Activated CD4-positive, alpha-beta T cell treated with anti-CD3 and anti-CD28 coated beads, Interleukin-2, amount 10 ng/mL, durations not matched to agents 7 days and 5 days (primary cell): Measurements from ENCODE around the gene KCNA3. TPM values are rescaled to one million over a fixed set of nuclear protein-coding genes. Genes with fewer than 3 reads are reported as not detected.
A peak's percentile ranks its signal among the peaks of the same experiment; 100 is the strongest.

ENCODE experiments used
- CTCF ChIA-PET: fragments of 350-600 bp; sonication (Branson Sonifier 250); formaldehyde crosslinking; loops from one replicate; lab custom pipeline; 2021; ENCODE audit warnings: antibody characterized with exemption; lab: Charles Lee
- POLR2A ChIA-PET: fragments of 350-600 bp; sonication (Branson Sonifier 250); formaldehyde crosslinking; loops from one replicate; lab custom pipeline; 2021; ENCODE audit warnings: antibody characterized with exemption; lab: Charles Lee
- DNase-seq: peaks from one replicate; pipeline ENCODE4 v3.0.0-alpha.2; 2020
- H3K27ac Mint-ChIP-seq: one replicate; pipeline ENCODE4 v1.8.0; 2021; ENCODE audit warnings: mild to moderate bottlenecking, moderate library complexity, mixed read lengths
- H3K27me3 Mint-ChIP-seq: one replicate; pipeline ENCODE4 v1.8.0; 2021; ENCODE audit warnings: mixed read lengths
- H3K36me3 Mint-ChIP-seq: one replicate; pipeline ENCODE4 v1.8.0; 2021; ENCODE audit warnings: low read depth, mixed read lengths
- H3K4me1 Mint-ChIP-seq: one replicate; pipeline ENCODE4 v1.8.0; 2021; ENCODE audit warnings: mixed read lengths
- H3K4me3 Mint-ChIP-seq: one replicate; pipeline ENCODE4 v1.8.0; 2021; ENCODE audit warnings: mild to moderate bottlenecking, moderate library complexity, mixed read lengths
- H3K9me3 Mint-ChIP-seq: one replicate; pipeline ENCODE4 v1.8.0; 2021; ENCODE audit warnings: mixed read lengths
- total RNA-seq, 2 experiments: library from RNA; stranded (reverse); gene quantifications; one replicate each; pipeline ENCODE4 v1.2.3, GENCODE V29; 2021

The KCNA3 gene
- total RNA-seq, 2 experiments from 2014 or later, result 67.0 to 73.3 TPM

DNA sequence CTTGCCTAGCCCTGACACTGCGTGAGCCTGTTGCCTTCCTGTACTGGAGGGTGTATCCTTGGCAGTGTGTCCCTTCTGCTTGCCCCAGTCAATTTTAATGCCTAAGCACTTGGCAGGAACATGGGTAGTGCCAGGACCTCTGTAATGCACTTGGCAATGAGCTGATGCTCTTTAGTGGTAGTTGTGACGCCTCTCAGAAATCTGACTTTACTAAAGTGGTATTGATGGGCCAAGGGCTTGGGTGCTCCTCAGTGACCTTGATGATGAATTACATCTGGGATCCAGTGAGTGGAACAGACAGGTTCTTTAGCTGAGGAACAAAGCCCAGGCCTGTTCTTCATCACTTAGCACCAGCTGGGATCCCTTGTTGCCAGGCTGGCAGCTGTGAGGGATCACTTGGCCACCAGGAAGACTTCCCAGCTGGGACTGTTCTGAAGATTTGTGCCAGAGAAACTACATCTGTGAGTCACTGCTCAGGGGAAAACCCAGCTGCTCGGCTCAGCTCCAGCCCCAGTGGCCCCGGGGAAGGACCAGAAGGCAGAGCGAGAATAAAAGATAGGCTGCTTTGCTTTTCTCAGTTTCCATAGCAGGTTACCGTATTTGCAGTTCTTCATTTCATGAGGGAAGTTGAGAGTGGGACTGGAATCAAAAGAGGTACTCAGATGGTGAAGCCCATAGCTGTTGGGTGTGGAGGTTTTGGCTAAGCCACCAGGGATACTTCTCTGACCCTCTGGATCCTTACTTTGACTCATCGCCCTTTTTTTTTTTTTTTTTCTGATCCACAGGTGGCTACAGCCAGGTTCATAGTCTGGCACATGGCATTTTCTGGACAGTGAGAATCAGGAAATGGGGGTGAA is 40.1 kb downstream of the KCNA3 start:
- no peaks in the 10 kb centered on the region for H3K27me3 Mint-ChIP-seq
- DNase-seq, result peak; percentile 50
- H3K27ac Mint-ChIP-seq, result peak overlapping the region; percentile 88
- H3K36me3 Mint-ChIP-seq, result peaks cover 11% of the 10 kb centered on the region
- H3K4me3 Mint-ChIP-seq, result peak overlapping the region; percentile 53
- H3K9me3 Mint-ChIP-seq, result peaks cover 7% of the 10 kb centered on the region
- H3K4me1 Mint-ChIP-seq, result peaks cover 27% of the 10 kb centered on the region
- CTCF ChIA-PET, result interaction anchor here (0.7 to 11.9 kb wide), 9 partner anchors 11 to 739 kb away, joined by 3 to 141 read pairs (median 5); no protein-coding TSS in a partner anchor
- POLR2A ChIA-PET, result interaction anchor here (0.7 to 1.2 kb wide), 3 partner anchors 10 to 15 kb away, joined by 3 to 5 read pairs (median 4); no protein-coding TSS in a partner anchor

DNA sequence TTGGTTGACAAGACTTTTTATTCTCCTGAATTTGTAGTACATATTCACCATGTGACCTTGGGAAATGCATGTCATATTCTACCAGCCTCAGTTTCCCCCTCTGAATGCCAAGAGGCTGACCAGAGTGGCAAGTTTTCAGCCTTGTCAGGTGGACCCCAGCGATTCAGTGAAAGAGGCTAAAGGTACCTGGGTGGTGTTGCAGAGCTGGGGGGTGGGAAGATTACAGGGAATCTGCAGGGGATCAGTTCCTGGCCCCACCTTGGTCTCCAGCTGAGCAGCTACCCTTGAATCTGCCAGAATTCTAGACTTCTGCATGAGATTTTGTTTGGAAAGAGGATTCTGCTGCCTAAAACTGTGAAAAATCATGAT is 40.7 kb downstream of the KCNA3 start:
- Mint-ChIP-seq H3K4me1 (peaks cover 26% of the 10 kb centered on the region), H3K27me3 (no peaks in the 10 kb centered on the region), H3K27ac (peak overlapping the region; percentile 88), H3K4me3 (no peak overlapping the region), H3K9me3 (peaks cover 3% of the 10 kb centered on the region), H3K36me3 (peaks cover 11% of the 10 kb centered on the region)
- no peak for DNase-seq
- POLR2A ChIA-PET, result no interaction called here
- CTCF ChIA-PET, result interaction anchor here (0.7 to 11.9 kb wide), 7 partner anchors 11 to 296 kb away, joined by 3 to 141 read pairs (median 5); no protein-coding TSS in a partner anchor

DNA sequence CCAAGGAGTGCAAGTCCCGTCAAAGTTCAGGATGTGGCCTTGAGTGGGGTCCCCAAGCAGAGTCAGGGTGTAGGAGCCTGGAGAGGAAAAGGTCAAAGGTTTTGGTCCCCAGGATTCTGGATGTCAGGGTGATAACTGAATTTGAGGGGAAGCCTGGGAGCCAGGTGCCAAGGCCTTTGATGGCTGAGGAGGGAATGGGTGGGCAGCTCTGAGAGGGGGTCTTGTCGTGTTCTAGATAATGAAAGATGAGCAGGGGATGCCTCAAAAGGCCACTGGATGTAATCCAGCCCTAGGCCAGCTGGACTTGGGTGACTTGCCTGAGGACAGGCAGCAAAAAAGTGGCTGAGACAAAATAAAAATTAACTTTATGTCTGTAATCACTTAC is 41.1 kb downstream of the KCNA3 start:
- no peak for DNase-seq
- peaks cover 25% of the 10 kb centered on the region for H3K4me1 Mint-ChIP-seq
- ChIA-PET CTCF (interaction anchor here (0.7 to 11.9 kb wide), 5 partner anchors 12 to 148 kb away, joined by 3 to 141 read pairs (median 13); no protein-coding TSS in a partner anchor), POLR2A (no interaction called here)
- peak overlapping the region; percentile 82 for H3K27ac Mint-ChIP-seq
- peaks cover 9% of the 10 kb centered on the region for H3K36me3 Mint-ChIP-seq
- no peak overlapping the region for H3K4me3 Mint-ChIP-seq
- H3K9me3 Mint-ChIP-seq, result peaks cover 3% of the 10 kb centered on the region
- H3K27me3 Mint-ChIP-seq, result no peaks in the 10 kb centered on the region

DNA sequence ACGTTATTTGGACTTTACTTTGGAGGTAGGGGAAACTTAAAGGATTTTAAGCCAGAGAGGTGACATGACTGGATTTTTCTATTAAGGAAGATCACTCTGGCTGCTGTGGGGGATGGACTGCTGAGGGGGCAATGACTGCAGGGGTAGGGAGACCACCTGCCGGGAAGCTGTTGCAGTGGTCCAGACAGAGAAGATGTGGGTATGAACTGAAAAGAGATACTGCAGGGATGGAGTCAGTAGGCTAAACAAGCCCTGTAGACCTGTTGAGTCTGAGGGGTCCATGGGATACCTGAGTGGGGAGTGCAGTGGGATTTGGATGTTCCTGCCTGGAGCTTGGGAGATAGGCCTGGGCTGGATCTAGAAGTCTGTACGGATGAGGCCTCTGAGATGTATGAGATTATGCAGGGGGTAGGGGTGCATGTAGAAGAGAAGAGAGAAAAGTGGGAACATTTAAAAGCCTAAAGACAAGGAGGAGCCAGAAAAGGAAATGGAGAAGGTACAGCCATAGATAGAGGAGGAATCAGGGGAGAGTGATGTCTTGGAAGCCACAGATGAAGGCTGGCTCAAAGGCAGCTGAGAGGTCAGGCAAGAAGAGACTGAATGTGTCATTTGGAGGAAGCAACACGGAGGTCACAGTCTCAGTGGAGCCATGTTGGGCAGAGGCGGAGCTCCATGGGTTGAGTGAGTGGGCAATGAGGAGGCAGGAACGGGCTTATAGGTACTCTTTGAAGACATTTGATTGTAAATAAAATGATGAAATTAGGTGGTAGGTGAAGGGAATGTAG is 42.7 kb downstream of the KCNA3 start:
- H3K36me3 Mint-ChIP-seq, result peaks cover 19% of the 10 kb centered on the region
- no peak overlapping the region for H3K4me3 Mint-ChIP-seq
- CTCF ChIA-PET, result interaction anchor here (0.8 to 11.9 kb wide), 6 partner anchors 13 to 141 kb away, joined by 3 to 141 read pairs (median 4); no protein-coding TSS in a partner anchor
- peaks cover 24% of the 10 kb centered on the region for H3K4me1 Mint-ChIP-seq
- no peak for DNase-seq
- no peaks in the 10 kb centered on the region for H3K27me3 Mint-ChIP-seq
- no peak overlapping the region for H3K27ac Mint-ChIP-seq
- peaks cover 6% of the 10 kb centered on the region for H3K9me3 Mint-ChIP-seq
- POLR2A ChIA-PET, result interaction anchor here (0.9 to 1.8 kb wide), 2 partner anchors 40 to 243 kb away, joined by 3 to 9 read pairs; no protein-coding TSS in a partner anchor

DNA sequence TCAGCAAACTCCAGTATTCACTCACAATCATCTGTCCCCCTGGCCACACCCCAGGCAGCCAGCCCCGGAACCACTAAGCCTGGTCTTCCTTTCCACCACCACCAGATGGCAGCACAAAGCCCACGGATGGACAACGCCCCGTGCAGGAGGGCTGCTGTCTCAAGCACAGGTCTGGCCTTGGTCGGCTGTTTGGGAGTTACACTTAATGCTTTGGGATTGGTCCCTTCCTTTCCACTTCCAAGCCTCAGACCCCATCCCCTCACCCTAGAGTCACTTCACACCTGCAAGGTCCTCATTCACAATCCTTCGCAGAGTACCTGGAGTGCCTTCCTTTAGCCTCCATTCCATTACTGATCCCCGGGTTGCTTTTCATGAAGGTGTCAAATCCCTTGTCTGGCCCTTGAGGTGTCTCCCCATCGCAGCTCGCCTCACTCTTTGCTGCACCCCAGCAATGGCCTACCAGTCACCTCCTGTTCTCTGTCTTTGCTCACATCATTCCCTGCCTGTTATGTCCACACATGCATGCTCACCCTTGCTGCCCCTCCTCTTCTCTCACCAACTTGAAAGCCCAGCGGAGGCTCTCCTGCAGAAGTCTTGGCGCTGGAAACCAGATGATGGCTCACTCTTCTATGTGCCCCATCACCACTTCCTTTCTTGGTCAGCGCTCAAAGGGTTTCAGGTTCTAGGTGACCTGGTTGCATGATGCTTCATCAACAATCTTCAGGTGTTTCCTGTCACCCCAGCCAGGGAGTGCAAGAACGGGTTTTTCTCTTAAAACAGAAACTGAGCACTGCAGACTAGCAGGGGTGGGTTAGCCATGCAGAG is 43.7 kb downstream of the KCNA3 start:
- peaks cover 6% of the 10 kb centered on the region for H3K9me3 Mint-ChIP-seq
- peaks cover 26% of the 10 kb centered on the region for H3K36me3 Mint-ChIP-seq
- DNase-seq, result peak; percentile 93
- CTCF ChIA-PET, result interaction anchor here (0.8 to 11.9 kb wide), 12 partner anchors 8 to 240 kb away, joined by 3 to 141 read pairs (median 4); no protein-coding TSS in a partner anchor
- H3K27me3 Mint-ChIP-seq, result no peaks in the 10 kb centered on the region
- POLR2A ChIA-PET, result interaction anchor here (0.6 to 1.8 kb wide), 4 partner anchors 12 to 244 kb away, joined by 3 to 9 read pairs (median 6); no protein-coding TSS in a partner anchor
- no peak overlapping the region for H3K27ac Mint-ChIP-seq
- peaks cover 33% of the 10 kb centered on the region for H3K4me1 Mint-ChIP-seq
- no peak overlapping the region for H3K4me3 Mint-ChIP-seq

DNA sequence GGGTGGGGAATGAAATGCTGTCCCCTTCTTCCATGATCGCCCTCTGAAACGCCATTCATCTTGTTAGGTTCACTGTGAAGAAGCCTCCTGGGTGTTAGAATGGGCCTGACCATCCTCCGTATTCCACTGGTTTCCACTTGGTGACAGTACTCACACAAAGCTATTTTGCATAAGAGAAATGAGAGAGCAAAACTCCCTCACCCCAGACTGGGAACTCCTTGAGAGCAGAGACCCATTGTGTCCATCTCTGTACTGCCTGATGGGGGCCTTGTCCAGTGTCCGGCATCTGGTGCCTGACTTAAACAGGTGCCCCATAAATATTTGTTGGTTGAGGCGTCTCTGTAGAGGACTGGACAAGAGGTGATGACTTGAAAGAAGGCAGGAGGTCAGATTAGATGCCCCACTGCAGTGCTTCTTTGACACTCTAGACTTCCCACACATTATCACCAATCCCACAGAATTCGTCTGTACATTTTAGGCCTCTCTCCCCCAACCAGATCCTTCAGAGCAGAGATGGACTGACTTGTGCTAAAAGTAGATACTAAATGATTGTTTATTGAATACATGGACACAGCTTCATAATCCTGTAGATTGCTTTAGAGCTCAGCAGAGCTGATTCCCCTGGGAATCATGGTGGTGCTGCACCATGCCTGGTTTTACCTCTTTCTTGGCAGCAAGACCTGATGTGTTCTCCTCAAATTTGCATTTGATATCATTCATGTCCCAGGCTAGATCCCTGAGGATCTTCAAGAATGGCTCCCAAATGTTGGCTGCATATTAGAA is 46.2 kb downstream of the KCNA3 start:
- Mint-ChIP-seq H3K27ac (no peak overlapping the region), H3K4me1 (peaks cover 39% of the 10 kb centered on the region), H3K4me3 (no peak overlapping the region), H3K27me3 (no peaks in the 10 kb centered on the region), H3K9me3 (peaks cover 13% of the 10 kb centered on the region), H3K36me3 (peaks cover 36% of the 10 kb centered on the region)
- POLR2A ChIA-PET, result no interaction called here
- CTCF ChIA-PET, result interaction anchor here (1.0 to 11.9 kb wide), 7 partner anchors 9 to 155 kb away, joined by 3 to 141 read pairs (median 8); no protein-coding TSS in a partner anchor
- DNase-seq, result no peak

DNA sequence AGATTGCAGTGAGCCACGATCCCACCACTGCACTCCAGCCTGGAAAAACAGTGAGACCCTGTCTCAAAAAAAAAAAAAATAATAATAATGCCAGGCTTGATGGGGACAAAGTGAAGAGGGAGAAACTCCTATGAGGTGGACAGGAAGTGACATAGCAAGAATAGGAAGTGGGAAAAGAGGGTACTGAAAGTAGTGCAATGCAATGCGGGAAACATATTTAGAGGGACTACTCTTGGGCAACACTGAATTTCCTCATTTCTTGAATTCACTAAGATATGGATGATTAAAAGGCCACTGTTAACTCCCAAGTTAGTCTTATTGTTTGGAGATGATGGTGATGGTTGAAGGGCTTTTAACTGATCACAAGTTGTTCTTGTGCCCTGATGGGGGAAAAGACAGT is 47.0 kb downstream of the KCNA3 start:
- no peak overlapping the region for H3K4me3 Mint-ChIP-seq
- peaks cover 13% of the 10 kb centered on the region for H3K9me3 Mint-ChIP-seq
- ChIA-PET POLR2A (no interaction called here), CTCF (no interaction called here)
- no peaks in the 10 kb centered on the region for H3K27me3 Mint-ChIP-seq
- DNase-seq, result no peak
- H3K36me3 Mint-ChIP-seq, result peaks cover 39% of the 10 kb centered on the region
- peaks cover 39% of the 10 kb centered on the region for H3K4me1 Mint-ChIP-seq
- no peak overlapping the region for H3K27ac Mint-ChIP-seq

DNA sequence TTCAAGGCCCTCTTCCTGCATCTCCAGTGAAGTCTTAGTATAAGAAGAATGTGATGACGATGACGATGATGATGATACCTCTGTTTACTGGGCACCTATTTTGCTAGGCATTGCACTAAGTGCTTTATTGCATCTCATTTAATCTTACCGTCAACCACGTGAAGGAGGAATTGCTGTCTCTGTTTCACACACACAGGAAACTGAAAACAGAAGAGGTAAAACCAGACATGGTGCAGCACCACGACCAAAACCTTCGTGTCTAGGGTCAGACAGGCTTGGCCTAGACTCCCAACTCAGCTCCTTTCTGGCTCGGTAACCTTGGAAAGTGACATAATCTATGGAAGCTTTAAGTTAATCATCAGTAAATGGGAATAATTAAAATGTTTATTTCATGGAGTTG is 47.9 kb downstream of the KCNA3 start:
- POLR2A ChIA-PET, result no interaction called here

More for the DNA sequence above, 47.9 kb downstream of the KCNA3 start:
- CTCF ChIA-PET, result no interaction called here
- Mint-ChIP-seq H3K9me3 (peaks cover 14% of the 10 kb centered on the region), H3K27me3 (no peaks in the 10 kb centered on the region), H3K4me1 (peaks cover 39% of the 10 kb centered on the region), H3K36me3 (peaks cover 43% of the 10 kb centered on the region), H3K27ac (peak overlapping the region; percentile 26), H3K4me3 (no peak overlapping the region)
- no peak for DNase-seq

Other genes with a start within 250 kb of the KCNA3 start
- gene PROK1, start 223.8 kb downstream of the KCNA3 start, total RNA-seq, result not detected
- gene KCNA10, start 155.8 kb downstream of the KCNA3 start, total RNA-seq, result not detected
- 1 to 10 TPM; 3.5 to 3.9 TPM for gene KCNA2, start 68.6 kb downstream of the KCNA3 start, total RNA-seq
- 100 to 1,000 TPM; 530 to 557 TPM for gene CD53, start 198.2 kb upstream of the KCNA3 start, total RNA-seq